K562 (cell line): ENCODE data around the gene UQCC5. TPM values are rescaled to one million over a fixed set of nuclear protein-coding genes. Genes with fewer than 3 reads are reported as not detected.
A peak's percentile ranks its signal among the peaks of the same experiment; 100 is the strongest.

Source experiments
- ATAC-seq: fragments of 200-7000 bp; cut with Tn5 transposase; 3 replicates; pipeline ENCODE4 v1.9.1; 2020; ENCODE audit warnings: moderate library complexity
- BruUV-seq: library from RNA; stranded (reverse); fragments of 400-500 nt; replicated peaks from 2 replicates; lab custom pipeline; 2021; lab: Mats Ljungman, UMichigan
- CTCF ChIA-PET: fragments of 300-600 bp; formaldehyde crosslinking; extraction: SDS; loops from one replicate; lab custom pipeline; 2021; ENCODE audit warnings: low intra/inter-chr PET ratio; lab: Yijun Ruan, JAX
- POLR2A ChIA-PET: fragments of 300-600, 350-650 bp; sonication (Branson Sonifier 250); formaldehyde crosslinking; extraction: SDS; loops from one replicate; lab custom pipeline; 2021; ENCODE audit warnings: antibody characterized with exemption, inconsistent platforms; lab: Yijun Ruan, JAX
- DNase-seq, 4 experiments: peaks; one replicate each; pipeline versions ENCODE4 v3.0.0 to v3.0.0-alpha.2; 2011 to 2018; ENCODE audit warnings: low spot score in 3 of 4, mixed read lengths in 3 of 4; ENCODE audit errors: extremely low read depth in 1 of 4
- FAIRE-seq: peaks from 2 replicates; lab custom pipeline; 2011; peaks lifted over from hg19 to GRCh38; lab: Jason Lieb, UNC
- H2AFZ ChIP-seq: 2 replicates; pipeline ENCODE4 v1.6.0; 2011; ENCODE audit warnings: low read depth, low read length, control low read depth, inconsistent platforms
- H3K27ac ChIP-seq: fragments of 200-600 bp; 3 replicates; pipeline ENCODE4 v1.8.0; 2011; ENCODE audit warnings: low read depth, mild to moderate bottlenecking, control low read depth, inconsistent platforms, low read length, moderate library complexity, mixed read lengths; ENCODE audit errors: extremely low read depth
- H3K27me3 ChIP-seq, 2 experiments: fragments of 300-600 bp in 1 of 2; 2 replicates in 1 of 2; 3 replicates in 1 of 2; pipeline versions ENCODE4 v1.6.0 to v1.8.0; 2011; ENCODE audit warnings: inconsistent platforms in 2 of 2, low read length in 2 of 2, mild to moderate bottlenecking in 1 of 2, mixed read lengths in 1 of 2, moderate library complexity in 1 of 2; ENCODE audit not compliant: control insufficient read depth in 2 of 2, insufficient read depth in 2 of 2
- H3K36me3 ChIP-seq: fragments of 300-600 bp; 3 replicates; pipeline ENCODE4 v1.8.0; 2011; ENCODE audit warnings: mild to moderate bottlenecking, low read length, inconsistent platforms; ENCODE audit not compliant: control insufficient read depth, insufficient read depth
- H3K4me1 ChIP-seq, 2 experiments: fragments of 200-600 bp in 1 of 2; replicated peaks in 1 of 2; 2 replicates in 1 of 2; 3 replicates in 1 of 2; pipeline versions ENCODE4 v1.5.1 to v1.8.0; 2011; ENCODE audit warnings: inconsistent platforms in 2 of 2, low read length in 2 of 2, mild to moderate bottlenecking in 1 of 2, mixed read lengths in 1 of 2, moderate library complexity in 1 of 2; ENCODE audit not compliant: control insufficient read depth in 2 of 2, insufficient read depth in 2 of 2
- H3K4me2 ChIP-seq: 2 replicates; pipeline ENCODE4 v1.6.1; 2011; ENCODE audit warnings: low read length, control low read depth, inconsistent platforms, mixed read lengths; ENCODE audit not compliant: insufficient read depth
- H3K4me3 ChIP-seq: fragments of 200-600 bp; sonication (generic), shearing (Covaris generic); 2 replicates; pipeline ENCODE4 v1.5.1; 2016; ENCODE audit warnings: control low read depth, inconsistent platforms
- H3K79me2 ChIP-seq: fragments of 200-600 bp; 3 replicates; pipeline ENCODE4 v1.8.0; 2011; ENCODE audit warnings: low read length, inconsistent platforms; ENCODE audit not compliant: control insufficient read depth, insufficient read depth
- H3K9ac ChIP-seq, 2 experiments: 2 replicates each; pipeline versions ENCODE4 v1.6.0 to v1.6.1; 2011; ENCODE audit warnings: low read depth in 2 of 2, low read length in 2 of 2, control low read depth in 1 of 2, inconsistent platforms in 1 of 2, mild to moderate bottlenecking in 1 of 2, mixed read lengths in 1 of 2; ENCODE audit not compliant: insufficient read depth in 1 of 2
- H3K9me1 ChIP-seq: one replicate; pipeline ENCODE4 v1.6.0; 2011; ENCODE audit warnings: inconsistent platforms, mild to moderate bottlenecking, low read length, moderate library complexity; ENCODE audit not compliant: control insufficient read depth, insufficient read depth
- H3K9me3 ChIP-seq: replicated peaks from 2 replicates; pipeline ENCODE4 v1.5.1; 2011; ENCODE audit warnings: low read depth, low read length, inconsistent platforms; ENCODE audit not compliant: control insufficient read depth, insufficient read depth
- H4K20me1 ChIP-seq: replicated peaks from 2 replicates; pipeline ENCODE4 v1.6.1; 2011; ENCODE audit warnings: low read length, inconsistent platforms, mixed read lengths; ENCODE audit not compliant: control insufficient read depth, insufficient read depth
- EP400 ChIP-seq: fragments of 450-650 bp; IDR thresholded peaks from 2 replicates; pipeline ENCODE4 v1.6.1; 2017; ENCODE audit warnings: antibody characterized with exemption, mild to moderate bottlenecking, moderate library complexity
- GMEB1 ChIP-seq: fragments of 250-450 bp; sonication (Bioruptor Pico); IDR thresholded peaks from 2 replicates; pipeline ENCODE4 v1.4.0; 2020; ENCODE audit warnings: mild to moderate bottlenecking
- MGA ChIP-seq: fragments of 450-650 bp; IDR thresholded peaks from 2 replicates; pipeline ENCODE4 v1.6.1; 2016; ENCODE audit warnings: mild to moderate bottlenecking, moderate library complexity
- NRF1 ChIP-seq, 2 experiments: fragments of 450-650 bp; IDR thresholded peaks in 1 of 2; conservative IDR thresholded peaks in 1 of 2; 2 replicates each; pipeline ENCODE4 v1.6.1; 2014; ENCODE audit warnings: mild to moderate bottlenecking in 2 of 2
- PHF8 ChIP-seq: fragments of 200-600 bp; sonication (generic); IDR thresholded peaks from 2 replicates; pipeline ENCODE4 v1.6.1; 2012; ENCODE audit warnings: mixed run types, mild to moderate bottlenecking, inconsistent platforms, low read length, moderate library complexity, borderline replicate concordance
- SIN3A ChIP-seq, 2 experiments: fragments of 150-350 bp in 1 of 2; IDR thresholded peaks; 2 replicates each; pipeline ENCODE4 v1.6.1; 2011 to 2016; ENCODE audit warnings: borderline replicate concordance in 2 of 2, low read depth in 2 of 2, low read length in 2 of 2, mild to moderate bottlenecking in 2 of 2, moderate library complexity in 2 of 2; ENCODE audit not compliant: control insufficient read depth in 1 of 2
- WGBS: fragments of 100-300 bp; shearing (Covaris generic); methylation state at CpG from one replicate; pipeline ENCODE4 v1.1.6; 2016; ENCODE audit warnings: low coverage, mixed read lengths; ENCODE audit not compliant: insufficient coverage; ENCODE audit errors: missing lambda C conversion rate; 5-methylcytosine and 5-hydroxymethylcytosine counted together
- in situ Hi-C: fragments of 300-500 bp; cut with MboI; formaldehyde crosslinking; loops from 4 replicates; pipeline ENCODE4 v1.15.0; 2018; ENCODE audit warnings: inconsistent platforms, mixed read lengths
- intact Hi-C: fragments of 100-400 bp; cut with micrococcal nuclease; formaldehyde crosslinking; loops from 2 replicates; pipeline ENCODE4 v1.14.2; 2022
- polyA plus RNA-seq, 8 experiments: library from polyadenylated mRNA; depleted of rRNA in 4 of 8; stranded (reverse) in 5 of 8; unstranded in 3 of 8; fragments of >200 nt; fragmentation: Nextera tagmentation in 2 of 8; fragmentation: Illumina TruSeq in 1 of 8; extraction: Ambion mirVana in 2 of 8; extraction: Trizol in 1 of 8; gene quantifications; 2 replicates each; pipeline versions ENCODE4 v1.2.1 to v1.2.3, GENCODE V29; 2011 to 2014; ENCODE audit warnings: inconsistent platforms in 1 of 8, missing spikeins in 1 of 8
- total RNA-seq, 7 experiments: library from RNA; depleted of rRNA in 6 of 7; stranded (reverse); fragments of >200 nt in 6 of 7; fragmentation: Illumina TruSeq in 2 of 7; extraction: Trizol in 2 of 7; gene quantifications; 2 replicates each; pipeline versions ENCODE4 v1.2.1 to v1.2.3, GENCODE V29; 2011 to 2021; ENCODE audit warnings: low replicate concordance in 1 of 7

Gene UQCC5
- total and polyA plus RNA-seq, 9 of the 15 experiments (the other 6 are each of a cell fraction or from before 2014, with no cell fraction given), result 10.2 to 55.4 (median 33.8) TPM

GRCh38 chr3:52534281-52535183, 1.9 kb upstream of the UQCC5 start:
- ChIA-PET POLR2A (no interaction called here), CTCF (no interaction called here)
- intact Hi-C loops (loop anchor here (2.0 kb wide), 1 partner anchor 52 kb away; no protein-coding TSS in a partner anchor), in situ Hi-C loops (no loop called here)
- H3K9ac ChIP-seq, result peak overlapping the region; percentile 70 to 92
- H3K9me3 ChIP-seq, result no peaks in the 10 kb centered on the region
- H3K27me3 ChIP-seq, result no peaks in the 10 kb centered on the region
- H3K36me3 ChIP-seq, result peaks cover 41% of the 10 kb centered on the region; the same call in 2 of the 3 replicates
- DNase-seq (peak in 2 of 4 experiments; percentile 49 to 77), FAIRE-seq (peak; percentile 62), ATAC-seq (peak; percentile 28)
- H3K79me2 ChIP-seq, result peaks cover 88% of the 10 kb centered on the region
- H3K4me3 ChIP-seq, result peak overlapping the region; percentile 57
- H4K20me1 ChIP-seq, result peaks cover 31% of the 10 kb centered on the region
- H3K9me1 ChIP-seq, result peaks cover 17% of the 10 kb centered on the region
- peak overlapping the region; percentile 85 for H3K4me2 ChIP-seq
- H3K27ac ChIP-seq, result peak overlapping the region; percentile 75
- H3K4me1 ChIP-seq, result peaks cover 39 to 55% of the 10 kb centered on the region in 2 experiments
- BruUV-seq, result no TSS peak
- H2AFZ ChIP-seq, result peak overlapping the region; percentile 83
- WGBS, result 3% methylated on average over 39 of the region's 57 CpGs
- TF ChIP-seq MGA (peak; percentile 21; the same call in 1 of the 2 replicates), PHF8 (peak; percentile 17; the same call in 1 of the 2 replicates), SIN3A (IDR thresholded peaks at IDR 0.05; ENCODE audit: borderline replicate concordance in 2 of 2, control insufficient read depth in 1 of 2, low read depth in 2 of 2, low read length in 2 of 2) (peak in 1 of 2 experiments; percentile 56; a peak in 1 of 4 replicates), EP400 (peak; percentile 1; the same call in 1 of the 2 replicates), NRF1 (conservative IDR thresholded peaks at IDR 0.05 in 1 of 2, IDR thresholded peaks at IDR 0.05 in 1 of 2) (peak; percentile 40 to 44; a peak in 2 of 4 replicates), GMEB1 (CRISPR knock-in tag) (no peak)
